BE2C (cell line): ENCODE data around the gene PRODH.
"Not testable (repeated sequence)": the region's sequence is repeated elsewhere in the genome, so short reads cannot be mapped to it uniquely, and the experiment has no call there.

Source experiments
- DNase-seq: peaks from one replicate; pipeline ENCODE4 v3.0.0-alpha.2; 2020
- H3K27me3 ChIP-seq: fragments of 250-450 bp; sonication (Bioruptor Pico); 2 replicates; pipeline ENCODE4 v1.5.1; 2020; ENCODE audit warnings: mild to moderate bottlenecking
- H3K36me3 ChIP-seq: fragments of 250-450 bp; sonication (Bioruptor Pico); 2 replicates; pipeline ENCODE4 v1.5.1; 2020; ENCODE audit warnings: mild to moderate bottlenecking
- H3K4me1 ChIP-seq: fragments of 250-450 bp; sonication (Bioruptor Pico); 2 replicates; pipeline ENCODE4 v1.5.1; 2020
- H3K4me3 ChIP-seq: 2 replicates; pipeline ENCODE4 v1.5.1; 2011; ENCODE audit warnings: low read depth, low read length
- H3K9me3 ChIP-seq: fragments of 250-450 bp; sonication (Bioruptor Pico); 2 replicates; pipeline ENCODE4 v1.5.1; 2020
- TF ChIP-seq, protein P1 (sequence below): IDR thresholded peaks from 2 replicates; pipeline ENCODE4 v1.5.1; 2012; ENCODE audit warnings: mild to moderate bottlenecking, low read depth, low read length

PRODH gene

DNA sequence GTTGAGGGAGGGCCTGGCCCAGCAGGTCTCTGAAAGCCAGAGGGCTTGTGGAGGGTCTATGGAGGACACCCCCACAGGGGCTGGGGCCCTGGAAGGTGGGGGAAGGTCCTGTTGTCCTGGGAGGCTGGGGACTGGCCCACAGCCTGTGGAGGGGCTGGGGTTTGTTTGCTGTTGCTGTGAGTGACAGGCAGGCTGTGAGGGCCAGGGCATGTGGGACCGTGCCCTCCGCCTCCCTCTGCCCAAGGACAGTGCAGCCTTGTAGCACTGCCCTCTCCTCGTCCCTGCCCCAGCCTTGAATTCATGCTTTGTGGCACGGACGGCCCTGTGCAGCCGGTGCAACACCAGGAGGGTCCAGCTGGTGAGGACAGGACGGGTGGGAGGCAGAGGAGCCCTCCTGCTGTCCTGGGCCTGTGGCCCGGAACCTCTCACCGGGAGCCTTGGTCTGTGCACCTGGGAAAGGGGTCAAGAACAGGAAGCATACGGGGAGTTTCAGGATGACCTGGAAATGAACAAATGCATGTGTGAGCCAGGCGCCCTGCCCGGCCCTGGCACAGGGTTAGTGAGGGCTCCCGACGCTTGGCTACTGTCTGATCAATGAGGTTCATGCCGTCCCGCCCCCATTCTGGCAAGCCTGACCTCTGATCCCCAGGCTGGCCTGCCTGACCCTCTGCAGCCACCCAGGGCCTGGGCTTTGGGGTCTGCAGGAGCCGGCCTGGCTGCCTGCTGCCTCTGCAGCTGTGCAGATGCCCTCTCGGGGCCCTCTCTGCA lies 37.4 kb upstream of the PRODH start:
- Histone ChIP-seq H3K27me3 (no peaks in the 10 kb centered on the region), H3K36me3 (no peaks in the 10 kb centered on the region), H3K9me3 (no peaks in the 10 kb centered on the region), H3K4me1 (no peaks in the 10 kb centered on the region), H3K4me3 (no peak overlapping the region)
- DNase-seq, result no peak
- TF ChIP-seq, protein P1, sequence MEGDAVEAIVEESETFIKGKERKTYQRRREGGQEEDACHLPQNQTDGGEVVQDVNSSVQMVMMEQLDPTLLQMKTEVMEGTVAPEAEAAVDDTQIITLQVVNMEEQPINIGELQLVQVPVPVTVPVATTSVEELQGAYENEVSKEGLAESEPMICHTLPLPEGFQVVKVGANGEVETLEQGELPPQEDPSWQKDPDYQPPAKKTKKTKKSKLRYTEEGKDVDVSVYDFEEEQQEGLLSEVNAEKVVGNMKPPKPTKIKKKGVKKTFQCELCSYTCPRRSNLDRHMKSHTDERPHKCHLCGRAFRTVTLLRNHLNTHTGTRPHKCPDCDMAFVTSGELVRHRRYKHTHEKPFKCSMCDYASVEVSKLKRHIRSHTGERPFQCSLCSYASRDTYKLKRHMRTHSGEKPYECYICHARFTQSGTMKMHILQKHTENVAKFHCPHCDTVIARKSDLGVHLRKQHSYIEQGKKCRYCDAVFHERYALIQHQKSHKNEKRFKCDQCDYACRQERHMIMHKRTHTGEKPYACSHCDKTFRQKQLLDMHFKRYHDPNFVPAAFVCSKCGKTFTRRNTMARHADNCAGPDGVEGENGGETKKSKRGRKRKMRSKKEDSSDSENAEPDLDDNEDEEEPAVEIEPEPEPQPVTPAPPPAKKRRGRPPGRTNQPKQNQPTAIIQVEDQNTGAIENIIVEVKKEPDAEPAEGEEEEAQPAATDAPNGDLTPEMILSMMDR, result no peak

DNA sequence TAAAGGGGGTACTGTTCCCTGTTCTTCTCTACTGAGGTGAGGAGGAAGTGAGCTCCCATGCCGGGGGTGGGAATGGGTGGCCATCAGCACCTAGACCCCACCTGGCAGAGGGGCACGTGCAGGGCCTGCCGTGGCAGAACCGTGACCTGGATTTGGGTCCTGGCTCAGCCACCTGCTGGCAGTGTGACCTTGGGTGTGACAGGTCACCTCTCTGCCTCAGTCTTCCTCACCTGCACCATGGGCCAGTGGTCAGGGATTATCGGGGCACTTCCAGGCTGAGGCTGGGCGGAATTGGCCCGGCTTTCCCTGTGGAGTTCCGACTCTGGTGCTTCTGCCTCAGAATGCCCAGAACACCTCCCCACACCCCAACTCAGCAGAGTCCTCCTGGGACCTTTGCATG lies 36.5 kb upstream of the PRODH start:
- H3K36me3 ChIP-seq, H3K27me3 ChIP-seq, DNase-seq, H3K4me1 ChIP-seq, H3K4me3 ChIP-seq, H3K9me3 ChIP-seq: not testable (repeated sequence)

DNA sequence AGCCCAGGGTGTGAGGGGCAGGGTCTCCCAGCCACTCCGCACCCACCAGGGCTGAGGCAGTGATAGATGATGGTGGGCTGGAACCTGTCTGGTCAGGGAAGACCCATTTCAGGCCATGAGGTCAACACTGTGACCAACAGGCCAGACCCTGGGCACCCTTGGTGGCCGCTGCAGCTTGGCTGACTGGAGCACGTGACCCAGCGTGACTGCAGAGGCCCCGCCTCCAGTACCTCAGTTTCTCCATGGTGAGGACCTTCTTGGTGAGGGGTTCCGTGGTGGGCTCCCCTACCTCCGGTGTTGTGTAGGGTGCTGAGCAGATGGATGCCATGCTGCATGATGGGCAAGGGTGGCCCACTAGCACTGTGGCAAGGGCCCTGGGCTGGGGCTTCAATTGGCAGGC lies 35.9 kb upstream of the PRODH start:
- not testable (repeated sequence) for H3K4me1 ChIP-seq, H3K4me3 ChIP-seq, H3K27me3 ChIP-seq, H3K36me3 ChIP-seq, DNase-seq, H3K9me3 ChIP-seq

DNA sequence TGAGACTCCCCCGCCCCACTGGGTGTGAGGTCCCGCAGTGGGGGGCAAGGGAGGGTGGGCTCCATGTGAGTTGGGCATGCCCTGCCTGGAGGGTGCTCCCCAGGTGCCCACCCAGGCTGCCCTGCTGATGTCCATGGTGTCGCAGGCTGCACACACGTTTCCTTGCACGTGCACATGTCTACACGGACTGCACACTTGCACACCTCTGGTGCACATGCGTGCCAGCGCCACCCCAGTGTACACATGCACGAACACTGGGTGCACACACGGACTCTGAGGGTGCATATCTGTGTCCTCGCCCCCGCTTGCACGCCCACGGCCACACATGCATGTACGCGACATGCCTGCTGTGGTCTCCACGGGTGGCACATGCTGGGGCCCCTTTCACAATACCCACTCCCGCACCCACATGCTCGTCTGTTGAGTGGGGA lies 35.2 kb upstream of the PRODH start:
- peak overlapping the region; percentile 64 for H3K4me3 ChIP-seq
- TF ChIP-seq, protein P1, result no peak
- no peaks in the 10 kb centered on the region for H3K9me3 ChIP-seq
- no peak for DNase-seq
- no peaks in the 10 kb centered on the region for H3K4me1 ChIP-seq
- no peaks in the 10 kb centered on the region for H3K36me3 ChIP-seq
- no peaks in the 10 kb centered on the region for H3K27me3 ChIP-seq

DNA sequence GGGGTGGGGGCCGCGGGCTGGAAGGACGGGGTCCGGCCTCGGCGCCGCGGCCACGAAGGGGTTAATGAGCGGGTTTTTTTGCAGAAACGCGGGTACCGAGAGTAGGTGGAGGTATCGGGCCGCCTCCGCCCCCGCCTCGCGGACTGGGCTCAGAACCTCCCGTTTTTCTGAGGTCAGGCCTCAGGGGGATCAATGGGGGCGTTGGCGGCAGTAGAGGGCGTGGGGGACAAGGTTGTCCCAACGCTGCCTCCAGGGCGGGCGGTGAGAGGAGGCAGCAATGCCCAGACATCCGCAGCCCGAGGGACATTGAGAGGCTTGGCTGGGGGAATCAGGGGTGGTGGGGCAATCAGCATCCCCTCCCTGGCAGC lies 34.8 kb upstream of the PRODH start:
- Histone ChIP-seq H3K4me3 (peak overlapping the region; percentile 64), H3K9me3 (no peaks in the 10 kb centered on the region), H3K4me1 (no peaks in the 10 kb centered on the region), H3K27me3 (no peaks in the 10 kb centered on the region), H3K36me3 (no peaks in the 10 kb centered on the region)
- TF ChIP-seq, protein P1, result no peak
- DNase-seq, result peak; percentile 38

DNA sequence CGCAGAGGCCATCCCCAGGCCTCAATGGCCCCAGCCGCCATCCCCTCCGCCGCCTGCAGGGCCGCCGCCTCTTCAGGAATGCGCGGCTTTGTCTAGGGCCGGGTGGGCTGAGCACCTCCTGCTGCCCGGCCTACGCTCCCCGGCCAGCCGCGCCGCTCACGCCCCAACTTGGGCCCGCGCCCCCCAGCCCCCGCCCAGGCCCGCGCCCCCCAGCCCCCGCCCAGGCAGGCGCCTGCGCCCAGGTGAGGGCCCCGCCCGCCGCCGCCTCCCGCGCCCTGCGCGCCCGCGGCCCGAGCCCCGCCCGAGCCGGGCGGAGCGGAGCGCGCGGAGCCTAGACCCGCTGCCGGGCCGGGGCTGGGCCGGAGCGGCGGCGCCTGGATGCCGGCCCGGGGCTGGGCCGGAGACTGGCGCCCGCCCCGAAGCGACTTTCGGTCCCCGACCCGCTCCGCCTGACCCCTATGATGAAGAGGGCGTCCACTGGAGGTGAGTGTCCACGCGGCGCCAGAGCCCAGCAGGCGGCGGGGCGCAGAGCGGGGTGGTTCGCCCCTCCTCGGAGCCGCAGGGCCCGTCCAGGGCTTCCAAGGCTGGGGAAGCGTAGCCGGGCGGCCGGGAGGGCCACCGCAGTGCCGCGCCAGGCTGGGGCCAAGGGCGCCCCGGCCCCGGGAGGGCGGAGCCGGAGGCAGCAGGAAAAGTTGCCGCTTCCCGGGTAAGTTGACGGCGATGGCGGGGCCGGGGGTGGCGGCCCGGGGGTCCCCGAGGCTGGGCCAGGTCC lies 34.3 kb upstream of the PRODH start:
- peak; percentile 74 for DNase-seq
- Histone ChIP-seq H3K4me1 (no peaks in the 10 kb centered on the region), H3K27me3 (no peaks in the 10 kb centered on the region), H3K4me3 (peak overlapping the region; percentile 64), H3K9me3 (no peaks in the 10 kb centered on the region), H3K36me3 (no peaks in the 10 kb centered on the region)
- TF ChIP-seq, protein P1, result no peak; the same call in 1 of the 2 replicates

DNA sequence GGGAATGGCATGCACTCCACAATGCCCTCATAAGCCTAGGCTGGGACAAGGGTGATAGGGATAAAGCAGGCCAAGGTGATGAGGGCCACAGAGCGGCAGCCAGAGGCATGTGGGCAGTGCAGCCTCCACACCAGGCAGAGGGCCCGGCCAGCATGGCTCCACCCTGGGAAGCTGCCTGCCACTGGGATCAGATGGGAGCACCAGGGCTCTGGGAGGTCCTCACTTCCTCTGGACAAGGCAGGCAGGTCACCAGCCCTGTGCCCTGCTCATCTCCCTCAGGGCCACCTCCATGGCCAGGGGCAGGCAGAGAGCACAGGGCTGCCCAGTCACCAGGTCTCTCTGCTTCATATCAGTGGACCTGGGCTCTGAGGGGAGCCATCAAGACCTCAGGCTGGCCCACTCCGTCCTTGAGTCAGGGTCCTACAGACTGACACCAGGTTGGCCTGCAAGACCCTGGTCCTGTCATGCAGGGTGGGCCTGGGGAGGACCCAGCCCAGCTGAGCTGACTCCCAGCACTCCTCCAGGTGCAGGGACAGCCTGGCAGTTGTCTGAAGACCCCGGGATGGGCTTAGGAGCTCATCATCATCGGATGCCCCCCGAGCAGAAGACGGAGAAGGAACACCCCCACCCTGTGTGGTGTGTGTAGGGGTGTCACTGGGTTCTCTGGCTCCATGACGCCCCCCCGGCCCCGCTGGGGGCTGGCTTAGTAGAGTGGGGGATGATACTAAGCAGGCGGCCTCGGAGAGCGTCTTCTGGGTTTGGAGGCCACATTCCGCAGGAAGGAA lies 33.3 kb upstream of the PRODH start:
- H3K4me3 ChIP-seq, H3K27me3 ChIP-seq, H3K36me3 ChIP-seq, DNase-seq, H3K4me1 ChIP-seq, H3K9me3 ChIP-seq: not testable (repeated sequence)
